Left hindlimb (tissue), 1 donor: ENCODE results near the gene SCUBE1.
A peak's percentile ranks its signal among the peaks of the same experiment; 100 is the strongest.

Source experiments
- DNase-seq: peaks from one replicate; pipeline ENCODE4 v3.0.0-alpha.2; 2018

SCUBE1 gene

GRCh38 chr22:43343262-43343669, at the start of gene SCUBE1:
TSS of gene SCUBE1 (minus strand) at chr22:43343372. CDS start at chr22:43343261, 111 bp downstream.
- peak; percentile 79 for DNase-seq

GRCh38 chr22:43392385-43392989, 49.3 kb upstream of the SCUBE1 start:
- DNase-seq, result peak; percentile 17

- peak; percentile 21 for DNase-seq
Measured at GRCh38 chr22:43391306-43391705, 48.1 kb upstream of the SCUBE1 start.

GRCh38 chr22:43390872-43391271, 47.7 kb upstream of the SCUBE1 start:
- peak; percentile 4 for DNase-seq

- no peak for DNase-seq
Measured at GRCh38 chr22:43390166-43390565, 47.0 kb upstream of the SCUBE1 start.

- DNase-seq, result no peak
Measured at GRCh38 chr22:43389227-43389836, 46.2 kb upstream of the SCUBE1 start.

GRCh38 chr22:43388420-43388851, 45.3 kb upstream of the SCUBE1 start:
- DNase-seq, result peak; percentile 81

- peak; percentile 32 for DNase-seq
Measured at GRCh38 chr22:43387815-43388214, 44.6 kb upstream of the SCUBE1 start.

- peak; percentile 87 for DNase-seq
Measured at GRCh38 chr22:43385770-43386641, 42.8 kb upstream of the SCUBE1 start.

GRCh38 chr22:43384863-43385262, 41.7 kb upstream of the SCUBE1 start:
- no peak for DNase-seq

- no peak for DNase-seq
Measured at GRCh38 chr22:43381693-43382092, 38.5 kb upstream of the SCUBE1 start.

GRCh38 chr22:43377896-43378704, 34.9 kb upstream of the SCUBE1 start:
- DNase-seq, result no peak

GRCh38 chr22:43377548-43377895, 34.4 kb upstream of the SCUBE1 start:
- peak; percentile 62 for DNase-seq

- DNase-seq, result no peak
Measured at GRCh38 chr22:43376765-43377547, 33.8 kb upstream of the SCUBE1 start.

GRCh38 chr22:43375951-43376455, 32.8 kb upstream of the SCUBE1 start:
- DNase-seq, result no peak

- no peak for DNase-seq
Measured at GRCh38 chr22:43370036-43370435, 26.9 kb upstream of the SCUBE1 start.

GRCh38 chr22:43365715-43366440, 22.7 kb upstream of the SCUBE1 start:
- DNase-seq, result no peak

GRCh38 chr22:43364169-43364435, 20.9 kb upstream of the SCUBE1 start:
- DNase-seq, result no peak

- no peak for DNase-seq
Measured at GRCh38 chr22:43363315-43364168, 20.4 kb upstream of the SCUBE1 start.

- DNase-seq, result no peak
Measured at GRCh38 chr22:43360576-43360975, 17.4 kb upstream of the SCUBE1 start.

GRCh38 chr22:43356881-43357280, 13.7 kb upstream of the SCUBE1 start:
- DNase-seq, result no peak
